Common myeloid progenitor, CD34-positive (primary cell): ENCODE results near the gene TSPAN17.

ENCODE experiments used
- CTCF ChIA-PET: fragments of 350-600 bp; sonication (Branson Sonifier 250); formaldehyde crosslinking; loops from one replicate; lab custom pipeline; 2021; ENCODE audit warnings: antibody characterized with exemption; lab: Charles Lee
- POLR2A ChIA-PET: fragments of 350-600 bp; sonication (Branson Sonifier 250); formaldehyde crosslinking; loops from one replicate; lab custom pipeline; 2021; ENCODE audit warnings: antibody characterized with exemption; lab: Charles Lee
- DNase-seq, 3 donors: peaks; one replicate each; pipeline versions ENCODE4 v3.0.0 to v3.0.0-alpha.2; 2013
- H3K27ac ChIP-seq, 2 experiments: 1 replicate in 1 of 2; 2 replicates in 1 of 2; pipeline ENCODE4 v1.7.0; 2013; ENCODE audit warnings: inconsistent platforms in 2 of 2, low read length in 2 of 2, mild to moderate bottlenecking in 2 of 2, low read depth in 1 of 2, moderate library complexity in 1 of 2; ENCODE audit not compliant: severe bottlenecking in 2 of 2, insufficient read depth in 1 of 2, poor library complexity in 1 of 2
- H3K27me3 ChIP-seq, 5 experiments: replicated peaks in 2 of 5; 1 replicate in 3 of 5; 2 replicates in 2 of 5; pipeline versions ENCODE4 v1.6.1 to v1.7.0; 2013; ENCODE audit warnings: low read length in 4 of 5, mild to moderate bottlenecking in 2 of 5, moderate library complexity in 2 of 5, inconsistent platforms in 1 of 5; ENCODE audit not compliant: insufficient read depth in 5 of 5, control insufficient read depth in 4 of 5
- H3K36me3 ChIP-seq, 4 experiments: 1 replicate in 2 of 4; 2 replicates in 2 of 4; pipeline versions ENCODE4 v1.6.1 to v1.7.0; 2013; ENCODE audit warnings: low read length in 3 of 4, control low read depth in 1 of 4, mild to moderate bottlenecking in 1 of 4; ENCODE audit not compliant: control insufficient read depth in 4 of 4, insufficient read depth in 4 of 4
- H3K4me1 ChIP-seq, 4 experiments: 1 replicate in 3 of 4; 2 replicates in 1 of 4; pipeline versions ENCODE4 v1.6.1 to v1.7.1; 2013; ENCODE audit warnings: low read length in 3 of 4, mild to moderate bottlenecking in 3 of 4, control low read depth in 1 of 4, inconsistent platforms in 1 of 4, moderate library complexity in 1 of 4; ENCODE audit not compliant: control insufficient read depth in 4 of 4, insufficient read depth in 4 of 4; ENCODE audit errors: control extremely low read depth in 1 of 4
- H3K4me3 ChIP-seq, 7 experiments: 1 replicate in 4 of 7; 2 replicates in 3 of 7; pipeline versions ENCODE4 v1.5.1 to v1.7.0; 2013; ENCODE audit warnings: mild to moderate bottlenecking in 7 of 7, low read length in 6 of 7, moderate library complexity in 6 of 7, inconsistent platforms in 2 of 7, low read depth in 2 of 7, control low read depth in 1 of 7; ENCODE audit not compliant: insufficient read depth in 4 of 7, control insufficient read depth in 1 of 7; ENCODE audit errors: extremely low read depth in 1 of 7
- H3K9me3 ChIP-seq, 5 experiments: 1 replicate in 4 of 5; 2 replicates in 1 of 5; pipeline versions ENCODE4 v1.6.1 to v1.7.1; 2013; ENCODE audit warnings: low read length in 4 of 5, mild to moderate bottlenecking in 2 of 5, inconsistent platforms in 1 of 5, low read depth in 1 of 5, moderate library complexity in 1 of 5; ENCODE audit not compliant: control insufficient read depth in 4 of 5, insufficient read depth in 2 of 5; ENCODE audit errors: control extremely low read depth in 1 of 5
- WGBS: methylation state at CpG from one replicate; pipeline ENCODE4 v1.1.5; 2013; ENCODE audit not compliant: insufficient coverage; 5-methylcytosine and 5-hydroxymethylcytosine counted together

Gene TSPAN17

DNA sequence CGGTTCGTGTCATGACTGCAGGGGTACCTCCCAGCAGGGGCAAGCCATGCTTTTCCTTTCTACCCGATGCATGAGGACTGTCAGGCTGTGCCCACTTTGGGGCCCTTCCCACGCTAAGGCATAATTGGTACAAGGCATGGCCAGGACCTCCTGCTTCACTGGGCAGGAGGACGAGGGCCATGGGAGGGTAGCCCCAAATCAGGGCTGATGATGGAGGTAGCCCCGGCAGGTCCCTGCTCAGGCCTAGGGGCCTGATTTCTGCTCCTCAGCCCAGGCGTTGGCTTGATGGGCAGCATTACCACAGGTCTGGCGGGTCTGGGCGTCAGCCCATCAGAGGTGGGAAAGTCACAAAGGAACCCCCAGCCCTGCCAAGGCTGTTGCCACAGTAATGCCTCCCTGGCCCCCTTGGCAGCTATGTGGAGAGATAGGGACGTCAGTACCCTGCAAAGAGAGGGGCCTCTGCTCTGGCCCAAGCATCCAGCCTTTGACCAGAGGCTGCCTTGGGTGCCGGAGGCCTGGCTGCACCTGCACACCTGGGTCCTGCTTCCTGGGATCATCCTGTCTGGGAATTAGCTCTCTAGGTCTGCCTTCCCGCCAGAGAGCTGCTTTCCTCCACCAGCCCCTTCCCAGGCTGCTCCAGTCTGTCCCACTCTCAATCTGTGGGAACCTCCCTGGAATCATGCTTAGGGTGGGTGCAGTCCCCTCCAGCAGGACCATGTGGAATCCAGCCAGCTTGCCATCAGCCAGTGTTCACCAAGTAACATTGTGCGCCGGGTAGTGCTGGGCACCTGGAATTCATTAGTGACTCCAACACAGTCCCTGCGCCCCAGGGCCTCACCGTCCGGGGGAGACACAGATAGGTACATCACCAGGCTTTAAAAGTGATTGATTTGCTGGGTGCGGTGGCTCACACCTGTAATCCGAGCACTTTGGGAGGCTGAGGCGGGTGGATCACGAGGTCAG lies 15.4 kb downstream of the TSPAN17 start:
- Histone ChIP-seq H3K27me3 (peaks cover 0 to 31% (median 15%) of the 10 kb centered on the region in 5 experiments), H3K27ac (no peak overlapping the region), H3K4me3 (no peak overlapping the region), H3K4me1 (peaks cover 4 to 20% (median 14%) of the 10 kb centered on the region in 4 experiments), H3K9me3 (peaks cover 0 to 2% (median 0%) of the 10 kb centered on the region in 5 experiments), H3K36me3 (no peaks in the 10 kb centered on the region)
- CTCF ChIA-PET: interaction anchor here (1.1 to 1.8 kb wide), 3 partner anchors 12 to 153 kb away, joined by 3 to 5 read pairs (median 3); no protein-coding TSS in a partner anchor
- DNase-seq: no peak
- WGBS: 96% methylated on average over 19 of the region's 21 CpGs
- POLR2A ChIA-PET: no interaction called here

DNA sequence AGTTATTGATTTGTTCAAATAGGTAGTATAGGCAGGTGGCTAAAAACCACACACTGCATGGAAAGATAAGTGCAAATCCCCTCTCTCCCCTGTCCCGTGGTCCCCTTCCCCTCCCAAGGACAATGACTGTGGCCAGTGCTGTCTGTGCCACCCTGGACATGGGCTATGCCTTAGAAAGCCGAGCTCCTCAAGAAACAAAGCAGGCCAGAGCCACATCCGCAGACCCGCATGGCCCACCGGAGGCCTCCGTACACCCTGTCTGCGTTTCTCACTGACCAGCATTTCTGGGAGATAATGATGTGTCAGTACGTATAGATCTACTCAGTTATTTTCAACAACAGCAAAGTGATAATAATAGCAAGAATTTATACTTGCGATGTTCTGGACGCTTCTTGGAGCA lies 16.3 kb downstream of the TSPAN17 start:
- Histone ChIP-seq H3K27me3 (peaks cover 0 to 40% (median 19%) of the 10 kb centered on the region in 5 experiments), H3K4me3 (no peak overlapping the region), H3K4me1 (peaks cover 2 to 14% (median 9%) of the 10 kb centered on the region in 4 experiments), H3K36me3 (no peaks in the 10 kb centered on the region), H3K9me3 (peaks cover 0 to 2% (median 0%) of the 10 kb centered on the region in 5 experiments), H3K27ac (no peak overlapping the region)
- 94% methylated on average over 9 of the region's 10 CpGs for WGBS
- ChIA-PET POLR2A (no interaction called here), CTCF (interaction anchor here (1.3 kb wide), 1 partner anchor 13 kb away, joined by 3 read pairs; no protein-coding TSS in a partner anchor)
- DNase-seq: no peak

DNA sequence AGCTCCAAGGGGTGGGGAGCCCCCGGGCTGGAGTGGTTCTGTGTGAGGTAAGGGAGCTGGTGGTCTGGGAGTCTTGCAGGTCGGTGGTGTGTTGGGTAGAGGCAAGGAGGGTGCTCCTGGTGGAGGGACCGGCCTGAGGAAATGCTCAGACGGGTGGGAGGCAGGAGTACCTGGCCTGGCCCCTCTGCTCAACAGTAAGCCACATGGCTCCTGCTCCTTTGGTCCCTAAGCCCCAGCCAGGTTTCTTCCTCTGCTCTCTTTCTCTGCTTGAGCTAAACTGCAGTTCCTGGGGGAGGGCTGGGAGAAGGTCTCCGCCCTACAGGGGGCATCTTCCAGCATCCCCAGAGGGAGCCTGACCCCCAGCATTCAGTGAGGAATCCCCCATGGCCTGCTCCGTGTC lies 17.2 kb downstream of the TSPAN17 start:
- no peak for DNase-seq
- ChIA-PET POLR2A (no interaction called here), CTCF (interaction anchor here (1.1 kb wide), 1 partner anchor 293 kb away, joined by 4 read pairs; no protein-coding TSS in a partner anchor)
- H3K9me3 ChIP-seq: peaks cover 0 to 2% (median 0%) of the 10 kb centered on the region in 5 experiments
- no peak overlapping the region for H3K27ac ChIP-seq
- no peak overlapping the region for H3K4me3 ChIP-seq
- H3K4me1 ChIP-seq: peaks cover 0 to 5% (median under 1%) of the 10 kb centered on the region in 4 experiments
- H3K27me3 ChIP-seq: peaks cover 0 to 42% (median 21%) of the 10 kb centered on the region in 5 experiments
- no peaks in the 10 kb centered on the region for H3K36me3 ChIP-seq
- WGBS: 80% methylated on average over 1 of the region's 6 CpGs

DNA sequence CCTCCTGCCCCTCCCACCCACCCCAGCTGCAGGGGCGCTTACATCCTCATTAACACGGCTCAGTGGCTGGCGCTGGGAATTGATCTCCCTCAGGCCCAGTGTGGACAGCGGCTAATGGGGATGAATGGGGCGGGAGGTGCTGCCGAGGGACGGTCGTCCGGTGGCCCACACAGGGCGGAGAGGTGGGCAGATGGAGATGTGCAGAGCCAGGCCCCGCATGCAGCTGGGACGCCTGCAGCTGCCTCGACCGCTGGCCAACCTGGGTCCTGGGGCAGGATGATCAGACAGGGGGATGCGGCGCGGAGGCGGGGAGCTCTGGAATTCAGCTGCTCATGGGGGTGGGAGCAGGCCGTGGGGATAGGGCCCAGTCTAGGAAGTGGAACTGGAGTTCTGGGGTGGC lies 17.6 kb downstream of the TSPAN17 start:
- no peak for DNase-seq
- Histone ChIP-seq H3K9me3 (peaks cover 0 to 2% (median 0%) of the 10 kb centered on the region in 5 experiments), H3K27me3 (peaks cover 0 to 45% (median 21%) of the 10 kb centered on the region in 5 experiments), H3K4me1 (peaks cover 0 to 4% (median 0%) of the 10 kb centered on the region in 4 experiments), H3K27ac (no peak overlapping the region), H3K36me3 (no peaks in the 10 kb centered on the region), H3K4me3 (no peak overlapping the region)
- WGBS: 32% methylated on average over 16 of the region's 19 CpGs
- ChIA-PET POLR2A (no interaction called here), CTCF (interaction anchor here (1.1 kb wide), 1 partner anchor 292 kb away, joined by 4 read pairs; no protein-coding TSS in a partner anchor)

GRCh38 chr5:176665517-176665916 lies 18.2 kb downstream of the TSPAN17 start:
- no peak overlapping the region for H3K27ac ChIP-seq
- no peak overlapping the region for H3K4me3 ChIP-seq
- H3K27me3 ChIP-seq: peaks cover 0 to 49% (median 26%) of the 10 kb centered on the region in 5 experiments
- no peaks in the 10 kb centered on the region for H3K36me3 ChIP-seq
- H3K4me1 ChIP-seq: peaks cover 0 to 2% (median 0%) of the 10 kb centered on the region in 4 experiments
- 94% methylated on average over 6 of the region's 6 CpGs for WGBS
- DNase-seq: no peak
- ChIA-PET POLR2A (no interaction called here), CTCF (interaction anchor here (1.3 kb wide), 1 partner anchor 13 kb away, joined by 3 read pairs; no protein-coding TSS in a partner anchor)
- peaks cover 0 to 2% (median 0%) of the 10 kb centered on the region in 5 experiments for H3K9me3 ChIP-seq

DNA sequence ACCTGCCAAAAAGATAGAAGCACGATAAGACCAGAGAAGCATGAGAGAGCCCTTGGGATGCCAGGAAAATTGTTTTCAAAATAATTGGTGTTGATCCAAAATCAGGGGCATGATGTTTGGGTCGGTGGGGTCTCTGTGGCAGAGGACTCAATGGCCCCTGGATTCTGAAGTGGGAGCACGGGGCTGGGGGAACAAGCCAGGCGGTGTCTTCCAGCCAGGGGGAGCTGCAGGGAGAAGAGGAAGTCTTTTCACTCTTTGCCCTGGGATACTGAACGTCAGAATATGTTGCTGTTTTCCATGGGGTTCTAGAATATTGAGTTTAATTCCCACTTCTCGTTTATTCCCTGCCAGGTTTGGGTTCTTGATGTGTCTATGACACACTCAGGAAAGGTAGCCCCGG lies 20.4 kb downstream of the TSPAN17 start:
- H3K27me3 ChIP-seq: peaks cover 0 to 64% (median 23%) of the 10 kb centered on the region in 5 experiments
- H3K27ac ChIP-seq: no peak overlapping the region
- CTCF ChIA-PET: interaction anchor here (6.7 kb wide), 1 partner anchor 8 kb away, joined by 47 read pairs; no protein-coding TSS in a partner anchor
- H3K4me3 ChIP-seq: no peak overlapping the region
- WGBS: 72% methylated on average over 7 of the region's 7 CpGs
- peaks cover 0 to 2% (median 0%) of the 10 kb centered on the region in 5 experiments for H3K9me3 ChIP-seq
- POLR2A ChIA-PET: no interaction called here
- DNase-seq: no peak
- H3K36me3 ChIP-seq: no peaks in the 10 kb centered on the region
- H3K4me1 ChIP-seq: no peaks in the 10 kb centered on the region
